ENCODE measurements around the gene SMYD3. TPM values are rescaled to one million over a fixed set of nuclear protein-coding genes. Genes with fewer than 3 reads are reported as not detected.

The SMYD3 gene
- total RNA-seq, 1 donor from 2014 or later = 80.8 TPM

DNA sequence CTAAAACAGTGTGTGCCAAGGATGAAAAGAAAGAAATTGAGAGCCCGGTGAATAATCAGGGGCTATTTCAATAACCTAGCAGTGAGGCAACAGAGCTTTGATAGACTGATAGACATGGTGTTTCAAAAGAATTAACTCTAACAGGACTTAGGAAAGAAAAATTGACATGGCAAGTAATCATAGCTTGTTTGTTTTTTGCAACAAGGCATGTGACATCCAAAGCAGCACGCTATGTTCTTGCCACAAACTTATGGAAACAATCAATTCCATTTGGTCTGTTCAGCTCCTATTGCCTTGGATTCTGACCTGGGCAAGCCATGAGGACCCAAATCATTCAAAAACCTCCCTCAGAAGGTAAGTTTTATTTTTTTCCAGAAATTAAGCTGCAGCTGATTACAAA is 608.5 kb downstream of the SMYD3 start:
- no peaks in the 10 kb centered on the region for H3K36me3 ChIP-seq (ENCODE audit: insufficient read depth, low read length)
- Mint-ChIP-seq H3K9me3 (ENCODE audit: unreplicated experiment) (peaks cover 6% of the 10 kb centered on the region), H3K4me1 (ENCODE audit: low read depth, unreplicated experiment) (no peaks in the 10 kb centered on the region), H3K4me3 (ENCODE audit: unreplicated experiment) (no peak overlapping the region), H3K27ac (ENCODE audit: unreplicated experiment) (no peak overlapping the region), H3K36me3 (ENCODE audit: low read depth, unreplicated experiment) (peaks cover 29% of the 10 kb centered on the region), H3K27me3 (ENCODE audit: low read depth, unreplicated experiment) (no peaks in the 10 kb centered on the region)
- H3K4me2 ChIP-seq (ENCODE audit: low read length) = no peak overlapping the region
- no peaks in the 10 kb centered on the region for H3K9me3 ChIP-seq (ENCODE audit: insufficient read depth, low read depth, low read length)
- TF ChIP-seq, protein P1, sequence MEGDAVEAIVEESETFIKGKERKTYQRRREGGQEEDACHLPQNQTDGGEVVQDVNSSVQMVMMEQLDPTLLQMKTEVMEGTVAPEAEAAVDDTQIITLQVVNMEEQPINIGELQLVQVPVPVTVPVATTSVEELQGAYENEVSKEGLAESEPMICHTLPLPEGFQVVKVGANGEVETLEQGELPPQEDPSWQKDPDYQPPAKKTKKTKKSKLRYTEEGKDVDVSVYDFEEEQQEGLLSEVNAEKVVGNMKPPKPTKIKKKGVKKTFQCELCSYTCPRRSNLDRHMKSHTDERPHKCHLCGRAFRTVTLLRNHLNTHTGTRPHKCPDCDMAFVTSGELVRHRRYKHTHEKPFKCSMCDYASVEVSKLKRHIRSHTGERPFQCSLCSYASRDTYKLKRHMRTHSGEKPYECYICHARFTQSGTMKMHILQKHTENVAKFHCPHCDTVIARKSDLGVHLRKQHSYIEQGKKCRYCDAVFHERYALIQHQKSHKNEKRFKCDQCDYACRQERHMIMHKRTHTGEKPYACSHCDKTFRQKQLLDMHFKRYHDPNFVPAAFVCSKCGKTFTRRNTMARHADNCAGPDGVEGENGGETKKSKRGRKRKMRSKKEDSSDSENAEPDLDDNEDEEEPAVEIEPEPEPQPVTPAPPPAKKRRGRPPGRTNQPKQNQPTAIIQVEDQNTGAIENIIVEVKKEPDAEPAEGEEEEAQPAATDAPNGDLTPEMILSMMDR (IDR thresholded peaks at IDR 0.05; ENCODE audit: insufficient read depth, low read depth, low read length) = no peak
- TF ChIP-seq EZH2 (IDR thresholded peaks at IDR 0.05; ENCODE audit: insufficient read depth, low read length) = no peak
- H3K4me3 ChIP-seq (ENCODE audit: insufficient read depth, low read depth, low read length) = no peak overlapping the region
- H4K20me1 ChIP-seq (ENCODE audit: insufficient read depth, low read length) = no peaks in the 10 kb centered on the region
- DNase-seq (ENCODE audit: low read depth) (no peak), FAIRE-seq (no peak)
- no peaks in the 10 kb centered on the region for H3K27me3 ChIP-seq (ENCODE audit: insufficient read depth, low read length)
- H3K79me2 ChIP-seq (ENCODE audit: insufficient read depth, low read length) = no peaks in the 10 kb centered on the region
- H3K4me1 ChIP-seq (ENCODE audit: insufficient read depth, low read length) = no peaks in the 10 kb centered on the region
- no peak overlapping the region for H3K9ac ChIP-seq (ENCODE audit: low read length)
- H2AFZ ChIP-seq (ENCODE audit: low read depth, low read length) = no peak overlapping the region
- no peak overlapping the region for H3K27ac ChIP-seq (ENCODE audit: low read depth, low read length)

GRCh38 chr1:245896258-245896657 is 610.8 kb downstream of the SMYD3 start:
- H3K4me2 ChIP-seq (ENCODE audit: low read length) = no peak overlapping the region

GRCh38 chr1:245895455-245895959 is 611.6 kb downstream of the SMYD3 start:
- no peaks in the 10 kb centered on the region for H3K4me1 ChIP-seq (ENCODE audit: insufficient read depth, low read length)
- H2AFZ ChIP-seq (ENCODE audit: low read depth, low read length) = no peak overlapping the region
- Mint-ChIP-seq H3K36me3 (ENCODE audit: low read depth, unreplicated experiment) (peaks cover 28% of the 10 kb centered on the region), H3K9me3 (ENCODE audit: unreplicated experiment) (peaks cover 15% of the 10 kb centered on the region), H3K27me3 (ENCODE audit: low read depth, unreplicated experiment) (no peaks in the 10 kb centered on the region), H3K4me3 (ENCODE audit: unreplicated experiment) (no peak overlapping the region), H3K4me1 (ENCODE audit: low read depth, unreplicated experiment) (no peaks in the 10 kb centered on the region), H3K27ac (ENCODE audit: unreplicated experiment) (no peak overlapping the region)
- TF ChIP-seq, protein P1 (IDR thresholded peaks at IDR 0.05; ENCODE audit: insufficient read depth, low read depth, low read length) = no peak
- TF ChIP-seq EZH2 (IDR thresholded peaks at IDR 0.05; ENCODE audit: insufficient read depth, low read length) = no peak
- H3K9ac ChIP-seq (ENCODE audit: low read length) = no peak overlapping the region
- no peaks in the 10 kb centered on the region for H3K79me2 ChIP-seq (ENCODE audit: insufficient read depth, low read length)
- no peaks in the 10 kb centered on the region for H3K9me3 ChIP-seq (ENCODE audit: insufficient read depth, low read depth, low read length)
- H3K4me3 ChIP-seq (ENCODE audit: insufficient read depth, low read depth, low read length) = no peak overlapping the region
- no peak overlapping the region for H3K4me2 ChIP-seq (ENCODE audit: low read length)
- FAIRE-seq (no peak), DNase-seq (ENCODE audit: low read depth) (no peak)
- H3K27ac ChIP-seq (ENCODE audit: low read depth, low read length) = no peak overlapping the region
- H4K20me1 ChIP-seq (ENCODE audit: insufficient read depth, low read length) = no peaks in the 10 kb centered on the region
- H3K36me3 ChIP-seq (ENCODE audit: insufficient read depth, low read length) = no peaks in the 10 kb centered on the region
- no peaks in the 10 kb centered on the region for H3K27me3 ChIP-seq (ENCODE audit: insufficient read depth, low read length)

More at GRCh38 chr1:245896258-245896657, 610.8 kb downstream of the SMYD3 start:
- H3K4me1 Mint-ChIP-seq (ENCODE audit: low read depth, unreplicated experiment) = no peaks in the 10 kb centered on the region
- no peaks in the 10 kb centered on the region for H3K27me3 Mint-ChIP-seq (ENCODE audit: low read depth, unreplicated experiment)
- DNase-seq (ENCODE audit: low read depth) = no peak
- peaks cover 15% of the 10 kb centered on the region for H3K9me3 Mint-ChIP-seq (ENCODE audit: unreplicated experiment)
- no peak overlapping the region for H3K4me3 Mint-ChIP-seq (ENCODE audit: unreplicated experiment)
- H3K27ac Mint-ChIP-seq (ENCODE audit: unreplicated experiment) = no peak overlapping the region
- no peak overlapping the region for H3K4me3 ChIP-seq (ENCODE audit: insufficient read depth, low read depth, low read length)
- H3K27ac ChIP-seq (ENCODE audit: low read depth, low read length) = no peak overlapping the region
- TF ChIP-seq, protein P1 (IDR thresholded peaks at IDR 0.05; ENCODE audit: insufficient read depth, low read depth, low read length) = no peak
- no peak for TF ChIP-seq EZH2 (IDR thresholded peaks at IDR 0.05; ENCODE audit: insufficient read depth, low read length)
- H3K36me3 Mint-ChIP-seq (ENCODE audit: low read depth, unreplicated experiment) = peaks cover 28% of the 10 kb centered on the region
- H3K36me3 ChIP-seq (ENCODE audit: insufficient read depth, low read length) = no peaks in the 10 kb centered on the region
- FAIRE-seq = no peak
- no peaks in the 10 kb centered on the region for H3K79me2 ChIP-seq (ENCODE audit: insufficient read depth, low read length)
- no peaks in the 10 kb centered on the region for H3K27me3 ChIP-seq (ENCODE audit: insufficient read depth, low read length)
- no peak overlapping the region for H2AFZ ChIP-seq (ENCODE audit: low read depth, low read length)
- H4K20me1 ChIP-seq (ENCODE audit: insufficient read depth, low read length) = no peaks in the 10 kb centered on the region
- H3K9ac ChIP-seq (ENCODE audit: low read length) = no peak overlapping the region
- H3K9me3 ChIP-seq (ENCODE audit: insufficient read depth, low read depth, low read length) = no peaks in the 10 kb centered on the region
- H3K4me1 ChIP-seq (ENCODE audit: insufficient read depth, low read length) = no peaks in the 10 kb centered on the region

Measured in astrocyte (in vitro differentiated cells and primary cell).